DOHH2 (cell line): ENCODE data around the gene PARP15.

Source experiments
- H3F3A ChIP-seq: fragments of 200-600 bp; sonication (generic), shearing (Covaris generic); 2 replicates; pipeline ENCODE4 v1.6.0; 2016; ENCODE audit warnings: antibody characterized with exemption, mild to moderate bottlenecking; ENCODE audit not compliant: control insufficient read depth, insufficient read depth
- H3K27ac ChIP-seq: fragments of 200-600 bp; sonication (generic); 2 replicates; pipeline ENCODE4 v1.5.1; 2014; ENCODE audit warnings: low read depth, mild to moderate bottlenecking, low read length, moderate library complexity
- H3K27me3 ChIP-seq: fragments of 200-600 bp; sonication (generic); 2 replicates; pipeline ENCODE4 v1.6.1; 2014; ENCODE audit warnings: mild to moderate bottlenecking, low read length, mixed read lengths; ENCODE audit not compliant: control insufficient read depth
- H3K36me3 ChIP-seq: fragments of 200-600 bp; sonication (generic); 2 replicates; pipeline ENCODE4 v1.6.1; 2014; ENCODE audit warnings: mild to moderate bottlenecking, low read length, moderate library complexity, mixed read lengths; ENCODE audit not compliant: control insufficient read depth
- H3K4me1 ChIP-seq: fragments of 200-600 bp; sonication (generic); 2 replicates; pipeline ENCODE4 v1.6.1; 2014; ENCODE audit warnings: mild to moderate bottlenecking, low read length, mixed read lengths; ENCODE audit not compliant: control insufficient read depth
- H3K4me2 ChIP-seq: fragments of 200-600 bp; sonication (generic); 2 replicates; pipeline ENCODE4 v1.6.0; 2014; ENCODE audit warnings: mild to moderate bottlenecking, low read length, moderate library complexity
- H3K4me3 ChIP-seq: fragments of 200-600 bp; sonication (generic); 2 replicates; pipeline ENCODE4 v1.5.1; 2014; ENCODE audit warnings: mild to moderate bottlenecking, low read length, mixed read lengths
- H3K79me2 ChIP-seq: fragments of 200-600 bp; sonication (generic); 2 replicates; pipeline ENCODE4 v1.6.1; 2014; ENCODE audit warnings: mild to moderate bottlenecking, low read length, mixed read lengths; ENCODE audit not compliant: control insufficient read depth
- H3K9me2 ChIP-seq: fragments of 200-600 bp; sonication (generic); replicated peaks from 2 replicates; pipeline ENCODE4 v1.6.1; 2014; ENCODE audit warnings: mild to moderate bottlenecking, low read length, mixed read lengths; ENCODE audit not compliant: control insufficient read depth
- H3K9me3 ChIP-seq: fragments of 200-600 bp; sonication (generic); 2 replicates; pipeline ENCODE4 v1.6.1; 2014; ENCODE audit warnings: antibody characterized with exemption, low read length, mixed read lengths; ENCODE audit not compliant: control insufficient read depth, insufficient read depth
- H4K20me1 ChIP-seq: fragments of 200-600 bp; sonication (generic); 2 replicates; pipeline ENCODE4 v1.6.0; 2014; ENCODE audit warnings: low read depth, mild to moderate bottlenecking, antibody characterized with exemption, low read length, moderate library complexity; ENCODE audit not compliant: control insufficient read depth, insufficient read depth
- EZH2phosphoT487 ChIP-seq: fragments of 200-600 bp; sonication (generic); IDR thresholded peaks from 2 replicates; pipeline ENCODE4 v1.6.1; 2017; ENCODE audit warnings: borderline replicate concordance, mild to moderate bottlenecking, antibody characterized with exemption, low read length, moderate library complexity, mixed read lengths
- TF ChIP-seq, protein P1 (sequence below): fragments of 200-600 bp; sonication (generic); IDR thresholded peaks from one replicate; pipeline ENCODE4 v1.5.1; 2014; ENCODE audit warnings: antibody characterized with exemption, mild to moderate bottlenecking, low read depth, low read length; ENCODE audit not compliant: poor library complexity, severe bottlenecking

PARP15 gene

DNA sequence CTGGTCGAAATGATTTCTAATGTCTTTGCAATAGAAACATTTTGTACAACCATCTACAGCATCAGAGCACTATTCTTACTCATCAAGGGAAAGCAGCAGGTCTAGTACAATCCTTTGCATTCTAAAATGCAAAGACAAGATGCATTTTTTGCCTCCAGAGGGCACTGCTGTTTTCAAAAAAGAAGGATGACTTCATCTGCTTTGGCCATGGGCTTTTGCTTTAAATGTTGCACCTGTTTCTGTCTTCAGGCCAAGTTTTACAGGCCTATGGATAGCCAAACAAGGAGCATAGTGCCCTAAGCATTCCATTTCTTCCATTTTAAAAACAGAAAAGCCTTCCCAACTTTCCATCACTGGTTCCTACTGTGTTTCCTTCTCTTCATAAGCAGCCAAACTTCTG lies 16.8 kb upstream of the PARP15 start:
- peaks cover 3% of the 10 kb centered on the region; the same call in 1 of the 2 replicates for H3F3A ChIP-seq

DNA sequence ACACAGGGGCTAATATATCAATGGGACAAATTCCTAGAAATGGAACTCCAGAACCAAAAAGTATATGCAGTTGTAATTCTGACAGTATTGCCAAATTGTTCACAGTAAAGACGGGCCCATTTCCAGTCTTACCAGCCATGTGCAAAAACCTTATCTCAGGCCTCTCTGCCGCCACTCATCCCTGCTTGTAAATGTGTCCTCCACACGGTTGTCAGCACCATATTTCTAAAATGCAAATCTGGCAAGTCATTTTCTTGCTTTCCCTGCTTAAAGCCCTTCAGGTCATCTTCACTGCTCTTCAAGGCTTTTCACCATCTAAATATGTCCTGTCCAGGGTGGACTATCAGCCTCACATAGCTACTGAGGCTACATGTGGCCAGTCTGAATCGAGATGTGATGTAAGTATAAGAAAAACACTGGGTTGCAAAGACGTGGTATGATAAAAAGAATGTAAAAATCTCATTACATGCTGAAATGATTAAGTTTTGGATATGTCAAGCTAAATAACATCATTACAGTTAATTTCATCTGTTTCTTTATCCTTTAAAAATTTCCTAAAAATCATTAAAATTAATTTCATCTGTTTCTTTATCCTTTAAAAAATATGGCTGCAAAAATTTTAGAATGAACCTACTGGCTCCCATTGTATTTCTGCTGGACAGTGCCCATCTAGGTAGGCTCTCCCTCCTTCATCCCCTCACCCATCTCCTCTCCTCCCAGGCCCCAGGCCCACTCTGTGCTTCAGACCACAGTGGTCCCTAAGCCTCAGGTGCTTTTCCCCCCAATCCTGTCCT lies 14.3 kb upstream of the PARP15 start:
- Histone ChIP-seq H3K27ac (no peak overlapping the region), H3K4me3 (peak overlapping the region; percentile 77), H3K79me2 (no peaks in the 10 kb centered on the region), H3F3A (peaks cover 3% of the 10 kb centered on the region; the same call in 1 of the 2 replicates), H3K36me3 (no peaks in the 10 kb centered on the region), H3K27me3 (no peaks in the 10 kb centered on the region), H4K20me1 (no peaks in the 10 kb centered on the region), H3K9me2 (no peaks in the 10 kb centered on the region), H3K9me3 (no peaks in the 10 kb centered on the region), H3K4me2 (peak overlapping the region; percentile 92), H3K4me1 (peaks cover 17% of the 10 kb centered on the region)
- TF ChIP-seq, protein P1, sequence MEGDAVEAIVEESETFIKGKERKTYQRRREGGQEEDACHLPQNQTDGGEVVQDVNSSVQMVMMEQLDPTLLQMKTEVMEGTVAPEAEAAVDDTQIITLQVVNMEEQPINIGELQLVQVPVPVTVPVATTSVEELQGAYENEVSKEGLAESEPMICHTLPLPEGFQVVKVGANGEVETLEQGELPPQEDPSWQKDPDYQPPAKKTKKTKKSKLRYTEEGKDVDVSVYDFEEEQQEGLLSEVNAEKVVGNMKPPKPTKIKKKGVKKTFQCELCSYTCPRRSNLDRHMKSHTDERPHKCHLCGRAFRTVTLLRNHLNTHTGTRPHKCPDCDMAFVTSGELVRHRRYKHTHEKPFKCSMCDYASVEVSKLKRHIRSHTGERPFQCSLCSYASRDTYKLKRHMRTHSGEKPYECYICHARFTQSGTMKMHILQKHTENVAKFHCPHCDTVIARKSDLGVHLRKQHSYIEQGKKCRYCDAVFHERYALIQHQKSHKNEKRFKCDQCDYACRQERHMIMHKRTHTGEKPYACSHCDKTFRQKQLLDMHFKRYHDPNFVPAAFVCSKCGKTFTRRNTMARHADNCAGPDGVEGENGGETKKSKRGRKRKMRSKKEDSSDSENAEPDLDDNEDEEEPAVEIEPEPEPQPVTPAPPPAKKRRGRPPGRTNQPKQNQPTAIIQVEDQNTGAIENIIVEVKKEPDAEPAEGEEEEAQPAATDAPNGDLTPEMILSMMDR: no peak
- TF ChIP-seq EZH2phosphoT487: no peak

More for the DNA sequence above, 16.8 kb upstream of the PARP15 start:
- H3K9me3 ChIP-seq: no peaks in the 10 kb centered on the region
- TF ChIP-seq, protein P1: peak; percentile 65
- no peak for TF ChIP-seq EZH2phosphoT487
- H3K4me3 ChIP-seq: no peak overlapping the region
- no peaks in the 10 kb centered on the region for H3K9me2 ChIP-seq
- no peaks in the 10 kb centered on the region for H4K20me1 ChIP-seq
- H3K27me3 ChIP-seq: no peaks in the 10 kb centered on the region
- peaks cover 17% of the 10 kb centered on the region for H3K4me1 ChIP-seq
- no peaks in the 10 kb centered on the region for H3K36me3 ChIP-seq
- H3K79me2 ChIP-seq: no peaks in the 10 kb centered on the region
- no peak overlapping the region for H3K4me2 ChIP-seq
- H3K27ac ChIP-seq: no peak overlapping the region

DNA sequence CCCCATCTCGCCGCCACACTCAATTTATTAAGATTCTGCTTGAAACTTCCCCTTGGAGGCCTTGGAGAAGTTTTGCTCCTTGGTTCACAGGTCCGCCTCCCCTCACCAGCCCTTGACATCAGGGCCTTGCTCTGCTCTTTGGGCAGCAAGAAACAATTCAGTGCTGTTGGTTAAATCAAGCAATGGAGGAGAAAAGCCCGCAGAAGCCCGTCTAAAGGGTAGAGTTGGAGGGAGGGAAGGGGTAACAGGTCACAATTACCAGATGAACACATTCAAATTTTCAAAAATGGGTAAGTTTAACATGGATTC lies 13.8 kb upstream of the PARP15 start:
- no peaks in the 10 kb centered on the region for H4K20me1 ChIP-seq
- peaks cover 21% of the 10 kb centered on the region for H3K4me1 ChIP-seq
- peaks cover 6% of the 10 kb centered on the region; the same call in 1 of the 2 replicates for H3F3A ChIP-seq
- H3K4me2 ChIP-seq: peak overlapping the region; percentile 92
- no peaks in the 10 kb centered on the region for H3K79me2 ChIP-seq
- H3K9me3 ChIP-seq: no peaks in the 10 kb centered on the region
- H3K4me3 ChIP-seq: peak overlapping the region; percentile 77
- no peaks in the 10 kb centered on the region for H3K27me3 ChIP-seq
- H3K36me3 ChIP-seq: no peaks in the 10 kb centered on the region
- no peak overlapping the region for H3K27ac ChIP-seq
- no peak for TF ChIP-seq EZH2phosphoT487
- TF ChIP-seq, protein P1: no peak
- H3K9me2 ChIP-seq: no peaks in the 10 kb centered on the region
